GM10847 (cell line): ENCODE results near the gene EIF4G3.

Source experiments
- POLR2A ChIP-seq: IDR thresholded peaks from 2 replicates; pipeline ENCODE4 v1.6.1; 2011; ENCODE audit not compliant: insufficient read length; ENCODE audit errors: extremely low read depth

The EIF4G3 gene

DNA sequence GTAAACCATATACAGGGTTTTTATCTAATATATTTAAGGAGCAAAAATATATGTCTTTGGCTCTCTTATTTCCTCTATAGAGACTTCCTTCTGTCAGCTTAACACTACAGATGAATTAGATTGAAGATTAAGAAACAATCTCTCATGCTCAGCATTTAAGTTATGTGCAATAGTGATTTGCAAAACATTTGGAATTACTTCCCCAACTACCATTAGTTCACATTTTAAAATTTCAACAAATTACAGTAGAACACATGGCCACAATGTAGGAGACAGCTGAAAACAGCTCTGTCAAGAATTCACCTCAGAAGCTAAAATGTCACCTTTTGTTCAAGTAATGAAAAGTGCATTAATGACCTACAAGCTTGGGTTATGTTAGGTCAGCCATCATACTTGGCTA lies 177.9 kb downstream of the EIF4G3 start:
- TF ChIP-seq POLR2A = no peak

GRCh38 chr1:20997602-20998224 lies 179.0 kb downstream of the EIF4G3 start:
- no peak for TF ChIP-seq POLR2A

GRCh38 chr1:20996554-20996953 lies 180.1 kb downstream of the EIF4G3 start:
- no peak for TF ChIP-seq POLR2A

- TF ChIP-seq POLR2A = no peak
These were observed 182.8 kb downstream of the EIF4G3 start for GRCh38 chr1:20993716-20994575.

DNA sequence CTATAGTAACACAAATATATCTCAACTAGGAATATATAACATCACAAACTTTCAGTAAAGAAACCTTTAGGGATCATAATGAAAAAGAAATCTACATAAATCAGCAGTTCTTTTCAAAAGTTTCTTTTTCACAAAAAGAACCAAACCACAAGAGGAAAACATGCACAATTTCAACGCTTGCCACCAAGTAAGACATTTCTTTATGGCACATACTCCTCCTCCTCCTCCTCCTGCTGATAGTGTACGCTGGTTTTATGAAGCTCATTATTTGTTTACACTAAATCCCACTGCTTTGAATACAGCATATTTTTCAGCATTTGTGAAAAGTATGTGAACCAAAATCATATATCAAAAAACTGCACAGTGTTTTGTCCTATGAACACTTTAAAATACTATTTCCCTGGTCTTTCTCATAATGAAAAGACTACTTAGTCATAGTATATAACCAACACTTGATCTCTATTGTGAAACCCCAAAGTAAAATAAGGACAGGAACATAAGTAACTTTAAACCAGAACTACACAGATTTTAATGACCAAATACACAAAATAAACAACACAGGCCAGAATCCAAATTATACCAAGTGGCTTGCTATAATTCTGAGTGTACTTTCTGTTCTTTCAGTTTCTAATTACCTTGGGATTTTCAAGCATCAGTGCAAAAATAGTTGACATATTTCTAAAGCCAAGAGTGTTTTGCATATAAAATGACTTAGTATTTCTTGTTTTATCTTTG lies 184.2 kb downstream of the EIF4G3 start:
- no peak for TF ChIP-seq POLR2A

DNA sequence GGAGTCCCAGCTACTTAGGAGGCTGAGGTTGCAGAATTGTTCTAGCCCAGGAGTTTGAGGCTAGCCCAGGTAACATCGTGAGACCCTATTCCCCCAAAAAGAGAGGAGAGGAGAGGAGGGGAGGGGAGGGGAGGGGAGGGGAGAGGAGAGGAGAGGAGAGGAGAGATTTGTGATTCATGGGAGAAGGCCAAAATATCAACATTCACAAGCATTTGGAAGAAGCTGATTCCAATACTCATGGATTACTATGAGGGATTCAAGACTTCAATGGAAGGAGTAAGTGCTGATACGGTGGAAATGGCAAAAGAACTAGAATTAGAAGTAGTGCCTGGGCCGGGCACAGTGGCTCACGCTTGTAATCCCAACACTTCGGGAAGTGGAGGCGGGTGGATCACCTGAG lies 187.8 kb downstream of the EIF4G3 start:
- TF ChIP-seq POLR2A = no peak

DNA sequence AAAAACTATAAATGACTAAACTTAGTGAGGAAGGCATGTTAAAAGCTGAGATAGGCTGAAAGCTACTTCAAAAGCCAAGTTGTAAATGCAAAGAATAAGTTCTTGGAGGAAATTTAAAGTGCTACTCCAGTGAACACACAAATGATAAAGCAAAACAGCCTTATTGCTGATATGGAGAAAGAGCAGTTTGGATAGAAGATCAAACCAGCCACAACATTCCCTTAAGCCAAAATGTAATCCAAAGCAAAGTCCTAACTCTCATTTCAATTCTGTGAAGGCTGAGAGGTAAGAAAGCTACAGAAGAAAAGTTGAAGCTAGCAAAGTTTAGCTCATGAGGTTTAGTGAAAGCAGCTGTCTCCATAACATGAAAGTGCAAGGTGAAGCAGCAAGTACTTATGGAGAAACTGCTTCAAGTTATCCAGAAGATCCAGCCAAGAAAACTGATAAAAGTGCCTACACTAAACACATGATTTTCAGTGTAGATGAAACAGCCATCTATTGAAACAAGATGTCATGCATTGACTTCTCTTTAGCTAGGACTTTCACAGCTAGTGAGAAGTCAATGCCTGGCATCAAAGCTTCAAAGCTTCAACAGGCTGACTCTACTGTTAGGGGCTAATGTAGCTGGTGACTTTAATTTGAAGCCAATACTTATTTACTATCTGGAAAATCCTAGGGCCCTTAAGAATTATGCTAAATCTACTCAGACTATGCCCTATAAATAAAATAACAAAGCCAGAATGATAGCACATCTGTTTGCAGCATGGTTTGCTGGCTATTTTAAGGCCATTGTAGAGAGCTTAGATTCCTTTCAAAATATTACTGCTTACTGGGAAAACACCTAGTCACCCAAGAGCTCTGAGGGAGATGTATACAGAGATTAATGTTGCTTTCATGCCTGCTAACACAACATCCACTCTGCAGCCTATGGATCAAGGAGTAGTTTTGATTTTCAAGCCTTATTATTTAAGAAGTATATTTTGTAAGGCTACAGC lies 188.6 kb downstream of the EIF4G3 start:
- no peak for TF ChIP-seq POLR2A

GRCh38 chr1:20983297-20983889 lies 193.3 kb downstream of the EIF4G3 start:
- no peak for TF ChIP-seq POLR2A

DNA sequence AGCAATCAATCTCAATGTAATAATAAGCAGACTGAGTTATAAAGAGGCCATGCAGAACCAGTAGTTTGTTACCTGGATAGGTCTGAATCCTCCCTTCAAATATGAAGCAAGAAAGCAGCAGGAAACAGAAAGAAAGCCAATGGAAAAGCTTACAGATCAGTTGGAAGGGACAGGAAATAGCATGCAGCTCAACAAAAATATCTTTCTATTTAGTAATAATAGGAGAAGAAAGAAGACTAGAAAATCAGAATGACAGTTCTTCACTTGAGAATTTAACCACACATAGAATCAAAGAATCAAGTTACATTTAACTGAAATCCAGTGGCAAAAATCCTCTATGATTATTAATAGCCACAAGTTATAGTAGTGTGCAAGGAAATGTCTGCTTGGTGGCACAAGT lies 194.4 kb downstream of the EIF4G3 start:
- no peak for TF ChIP-seq POLR2A

- no peak for TF ChIP-seq POLR2A
These were observed 194.8 kb downstream of the EIF4G3 start for GRCh38 chr1:20981915-20982314.

GRCh38 chr1:20980051-20980450 lies 196.6 kb downstream of the EIF4G3 start:
- TF ChIP-seq POLR2A = no peak

GRCh38 chr1:20978413-20978812 lies 198.3 kb downstream of the EIF4G3 start:
- no peak for TF ChIP-seq POLR2A

DNA sequence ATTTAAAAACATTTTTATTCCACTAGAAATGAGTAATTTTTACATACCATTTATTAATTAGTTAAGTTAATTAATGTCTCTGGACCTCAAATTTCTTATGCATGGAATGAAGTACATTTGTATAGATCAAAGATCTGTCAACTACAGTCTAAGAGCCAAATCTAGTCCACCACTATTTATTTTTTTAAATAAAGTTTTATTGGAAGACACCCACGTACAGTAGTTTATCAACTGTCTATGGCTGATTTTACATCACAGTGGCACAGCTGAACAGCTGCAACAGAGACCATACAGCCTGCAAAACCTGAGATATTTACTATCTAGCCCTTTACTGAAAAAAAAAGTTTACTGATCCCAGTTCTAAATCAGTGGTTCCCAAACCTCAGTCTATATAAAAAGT lies 201.0 kb downstream of the EIF4G3 start:
- no peak for TF ChIP-seq POLR2A

DNA sequence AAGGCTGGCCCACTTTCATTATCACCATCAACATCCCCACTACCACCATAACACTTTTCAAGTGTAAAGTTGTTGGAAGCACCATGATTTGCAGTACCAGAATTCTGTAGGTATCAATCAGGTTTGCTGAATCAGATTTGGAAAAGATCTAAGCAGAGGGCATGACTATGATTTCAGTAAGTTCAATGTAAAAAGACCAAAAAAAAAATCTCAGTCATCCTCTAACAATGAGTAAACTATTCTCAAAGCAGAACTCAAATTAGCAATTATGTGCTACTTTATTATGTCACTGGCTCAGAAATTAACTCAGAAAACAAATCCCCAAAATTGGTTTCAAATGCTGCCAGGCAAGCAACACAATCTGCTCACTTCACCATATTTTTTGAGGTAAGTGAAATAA lies 201.7 kb downstream of the EIF4G3 start:
- no peak for TF ChIP-seq POLR2A

GRCh38 chr1:20974069-20974468 lies 202.6 kb downstream of the EIF4G3 start:
- no peak for TF ChIP-seq POLR2A

DNA sequence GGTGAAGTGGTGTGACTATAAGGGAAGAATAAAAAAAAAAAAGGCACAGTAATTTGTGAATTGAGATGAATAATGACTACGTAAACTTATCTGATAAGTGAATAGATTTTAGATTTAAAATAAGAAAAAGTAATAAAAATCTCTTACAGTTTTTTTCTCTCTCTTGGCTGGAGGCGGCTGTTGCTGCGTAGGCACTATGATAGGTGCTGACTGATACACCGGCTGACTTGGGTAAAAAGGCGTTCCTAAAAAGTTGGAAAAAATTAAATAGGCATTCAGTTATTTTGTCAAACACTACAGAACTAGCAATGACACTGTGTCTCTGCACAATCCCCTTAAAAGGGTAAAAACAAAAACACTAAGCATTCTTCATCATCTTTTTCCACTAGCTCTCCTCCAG lies 203.8 kb downstream of the EIF4G3 start:
- TF ChIP-seq POLR2A = no peak
